Endothelial cell (in vitro differentiated cells): ENCODE measurements around the gene NTRK2. TPM values are rescaled to one million over a fixed set of nuclear protein-coding genes. Genes with fewer than 3 reads are reported as not detected.

Experiments used
- DNase-seq: peaks from one replicate; pipeline ENCODE4 v3.0.0; 2021; ENCODE audit warnings: low spot score
- H3K27ac Mint-ChIP-seq: one replicate; pipeline ENCODE4 v1.8.0; 2021; ENCODE audit warnings: mixed read lengths, inconsistent platforms; ENCODE audit not compliant: unreplicated experiment
- H3K27me3 Mint-ChIP-seq: one replicate; pipeline ENCODE4 v1.8.0; 2021; ENCODE audit warnings: mild to moderate bottlenecking, moderate library complexity, mixed read lengths, inconsistent platforms; ENCODE audit not compliant: unreplicated experiment
- H3K36me3 Mint-ChIP-seq: one replicate; pipeline ENCODE4 v1.8.0; 2021; ENCODE audit warnings: mild to moderate bottlenecking, low read depth, mixed read lengths, inconsistent platforms; ENCODE audit not compliant: unreplicated experiment
- H3K4me1 Mint-ChIP-seq: one replicate; pipeline ENCODE4 v1.8.0; 2021; ENCODE audit warnings: mild to moderate bottlenecking, mixed read lengths, inconsistent platforms; ENCODE audit not compliant: unreplicated experiment
- H3K4me3 Mint-ChIP-seq: one replicate; pipeline ENCODE4 v1.8.0; 2021; ENCODE audit warnings: mild to moderate bottlenecking, mixed read lengths, inconsistent platforms; ENCODE audit not compliant: unreplicated experiment
- H3K9me3 Mint-ChIP-seq: one replicate; pipeline ENCODE4 v1.8.0; 2021; ENCODE audit warnings: mixed read lengths, inconsistent platforms; ENCODE audit not compliant: unreplicated experiment
- total RNA-seq: library from RNA; stranded (reverse); fragmentation: NEBNext Ultra II Directional; extraction: Animal tissue kit (Norgen Biotek cat#: 25700); gene quantifications from one replicate; pipeline ENCODE4 v1.2.1, GENCODE V29; 2021; ENCODE audit not compliant: unreplicated experiment
- TF ChIP-seq, protein P1 (sequence below): fragments of 200-600 bp; sonication (generic); IDR thresholded peaks from one replicate; pipeline ENCODE4 v1.5.0; 2021; ENCODE audit warnings: antibody characterized with exemption; ENCODE audit not compliant: unreplicated experiment

Gene NTRK2
- total RNA-seq, 1 donor from 2014 or later: not detected

DNA sequence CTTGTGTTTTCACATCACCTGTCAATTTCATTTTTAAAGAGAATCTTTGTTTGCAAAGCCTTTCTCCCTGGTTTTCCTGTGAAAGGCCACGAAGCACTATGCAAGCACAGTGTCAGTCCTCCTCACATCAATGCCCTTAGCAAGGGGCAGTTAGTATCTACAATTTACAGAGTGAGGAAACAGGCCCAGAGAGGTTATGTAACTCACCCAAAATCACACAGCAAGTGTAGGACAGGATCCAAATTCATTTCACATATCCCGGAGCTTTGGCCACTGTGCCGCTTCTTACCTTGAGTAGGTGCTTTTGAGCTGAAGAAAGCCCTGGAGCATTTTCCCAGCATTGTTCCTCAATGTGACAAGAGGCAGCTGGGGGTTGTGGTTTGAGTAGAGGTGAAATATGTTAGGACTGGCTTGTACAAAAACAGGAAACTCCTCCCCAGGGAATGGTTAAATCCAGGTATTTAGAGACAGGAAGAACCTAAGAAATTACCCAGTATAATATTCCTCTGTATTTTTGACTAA lies 283.8 kb downstream of the NTRK2 start:
- Mint-ChIP-seq H3K27me3 (peaks cover 1% of the 10 kb centered on the region), H3K4me3 (no peak overlapping the region)

DNA sequence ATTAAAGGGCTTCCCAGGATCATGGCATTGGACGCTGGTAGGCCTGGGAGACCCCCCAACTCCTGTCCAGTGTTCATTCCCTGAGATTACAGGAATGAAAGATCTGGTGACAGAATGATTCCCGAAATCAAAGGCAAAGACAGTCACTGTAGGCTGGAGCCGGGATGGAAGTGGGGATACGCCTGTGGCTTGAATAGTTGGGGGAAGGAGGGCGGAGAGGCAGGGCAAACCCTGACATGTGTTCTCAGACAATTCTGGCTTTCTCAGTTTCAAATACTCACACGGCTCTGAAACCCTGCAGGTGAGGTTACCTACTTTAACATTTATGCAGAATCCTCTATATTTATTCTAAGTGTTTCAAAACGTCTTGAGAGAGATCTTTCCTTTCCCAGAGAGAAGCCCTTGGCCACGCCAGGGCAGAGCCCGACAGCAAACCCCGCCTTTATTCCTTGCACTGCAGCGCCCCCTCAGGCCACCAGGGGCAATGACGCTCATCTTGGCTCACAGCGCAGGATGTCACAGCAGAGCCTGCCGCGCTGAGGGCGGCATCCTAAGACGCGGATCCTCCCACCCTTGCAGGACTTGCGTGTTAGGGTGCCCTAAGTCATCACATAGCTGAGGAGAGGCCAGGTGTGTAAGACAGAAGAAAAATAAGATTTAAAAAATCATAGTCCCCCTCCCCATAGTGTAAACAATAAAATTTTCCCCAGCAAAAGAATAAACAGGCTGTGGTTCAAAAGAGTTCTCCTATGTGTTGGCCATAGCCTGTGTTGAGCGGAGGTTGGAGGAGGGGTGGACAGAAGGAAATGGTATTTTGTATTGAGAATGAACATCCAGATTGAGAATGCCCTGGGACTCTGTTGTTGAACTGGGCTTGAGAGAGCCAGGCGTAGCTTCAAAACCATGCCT lies 284.5 kb downstream of the NTRK2 start:
- Mint-ChIP-seq H3K9me3 (no peaks in the 10 kb centered on the region), H3K4me3 (no peak overlapping the region), H3K27ac (no peak overlapping the region), H3K4me1 (peaks cover 12% of the 10 kb centered on the region), H3K36me3 (no peaks in the 10 kb centered on the region), H3K27me3 (peaks cover 1% of the 10 kb centered on the region)
- DNase-seq: peak; percentile 89
- TF ChIP-seq, protein P1, sequence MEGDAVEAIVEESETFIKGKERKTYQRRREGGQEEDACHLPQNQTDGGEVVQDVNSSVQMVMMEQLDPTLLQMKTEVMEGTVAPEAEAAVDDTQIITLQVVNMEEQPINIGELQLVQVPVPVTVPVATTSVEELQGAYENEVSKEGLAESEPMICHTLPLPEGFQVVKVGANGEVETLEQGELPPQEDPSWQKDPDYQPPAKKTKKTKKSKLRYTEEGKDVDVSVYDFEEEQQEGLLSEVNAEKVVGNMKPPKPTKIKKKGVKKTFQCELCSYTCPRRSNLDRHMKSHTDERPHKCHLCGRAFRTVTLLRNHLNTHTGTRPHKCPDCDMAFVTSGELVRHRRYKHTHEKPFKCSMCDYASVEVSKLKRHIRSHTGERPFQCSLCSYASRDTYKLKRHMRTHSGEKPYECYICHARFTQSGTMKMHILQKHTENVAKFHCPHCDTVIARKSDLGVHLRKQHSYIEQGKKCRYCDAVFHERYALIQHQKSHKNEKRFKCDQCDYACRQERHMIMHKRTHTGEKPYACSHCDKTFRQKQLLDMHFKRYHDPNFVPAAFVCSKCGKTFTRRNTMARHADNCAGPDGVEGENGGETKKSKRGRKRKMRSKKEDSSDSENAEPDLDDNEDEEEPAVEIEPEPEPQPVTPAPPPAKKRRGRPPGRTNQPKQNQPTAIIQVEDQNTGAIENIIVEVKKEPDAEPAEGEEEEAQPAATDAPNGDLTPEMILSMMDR: peak; percentile 98

More for the DNA sequence above, 283.8 kb downstream of the NTRK2 start:
- Mint-ChIP-seq H3K27ac (no peak overlapping the region), H3K4me1 (peaks cover 16% of the 10 kb centered on the region), H3K9me3 (no peaks in the 10 kb centered on the region), H3K36me3 (no peaks in the 10 kb centered on the region)
- no peak for DNase-seq
- TF ChIP-seq, protein P1: no peak

DNA sequence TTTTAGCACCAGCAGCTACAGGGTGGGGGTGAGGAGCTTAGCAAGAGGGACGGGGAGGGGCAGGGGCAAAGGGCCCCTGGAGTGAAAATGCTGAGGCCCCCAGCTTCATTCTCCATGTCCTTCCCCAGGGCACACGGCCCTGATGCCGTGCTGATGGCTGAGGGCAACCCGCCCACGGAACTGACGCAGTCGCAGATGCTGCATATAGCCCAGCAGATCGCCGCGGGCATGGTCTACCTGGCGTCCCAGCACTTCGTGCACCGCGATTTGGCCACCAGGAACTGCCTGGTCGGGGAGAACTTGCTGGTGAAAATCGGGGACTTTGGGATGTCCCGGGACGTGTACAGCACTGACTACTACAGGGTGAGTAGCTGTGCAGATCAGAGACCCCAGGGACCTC lies 285.6 kb downstream of the NTRK2 start:
- Mint-ChIP-seq H3K4me1 (peaks cover 12% of the 10 kb centered on the region), H3K4me3 (no peak overlapping the region), H3K27me3 (peaks cover 3% of the 10 kb centered on the region), H3K36me3 (no peaks in the 10 kb centered on the region), H3K27ac (no peak overlapping the region), H3K9me3 (no peaks in the 10 kb centered on the region)
- TF ChIP-seq, protein P1: no peak
- no peak for DNase-seq

DNA sequence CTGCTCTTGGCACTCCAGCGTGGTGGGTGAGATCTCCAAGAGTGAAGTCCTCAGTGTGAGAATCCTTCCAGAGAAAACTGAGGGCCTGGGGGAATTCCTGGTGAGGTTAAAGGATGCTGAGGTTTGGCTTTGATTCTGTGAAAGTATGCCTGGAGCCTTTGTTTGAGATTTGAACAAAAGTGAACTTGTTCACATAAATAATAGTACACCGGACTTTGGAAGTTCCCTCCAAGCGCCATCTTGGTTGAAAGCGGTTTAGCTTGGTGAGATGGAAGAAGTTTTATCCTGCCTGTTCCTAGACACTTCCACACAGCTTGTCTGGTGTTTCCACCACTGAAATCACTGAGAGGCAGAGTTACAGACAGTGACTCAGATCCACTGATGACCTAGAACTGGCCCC lies 286.4 kb downstream of the NTRK2 start:
- Mint-ChIP-seq H3K4me1 (peaks cover 12% of the 10 kb centered on the region), H3K36me3 (no peaks in the 10 kb centered on the region), H3K4me3 (no peak overlapping the region), H3K27me3 (peaks cover 3% of the 10 kb centered on the region), H3K9me3 (no peaks in the 10 kb centered on the region), H3K27ac (no peak overlapping the region)
- TF ChIP-seq, protein P1: no peak
- no peak for DNase-seq

DNA sequence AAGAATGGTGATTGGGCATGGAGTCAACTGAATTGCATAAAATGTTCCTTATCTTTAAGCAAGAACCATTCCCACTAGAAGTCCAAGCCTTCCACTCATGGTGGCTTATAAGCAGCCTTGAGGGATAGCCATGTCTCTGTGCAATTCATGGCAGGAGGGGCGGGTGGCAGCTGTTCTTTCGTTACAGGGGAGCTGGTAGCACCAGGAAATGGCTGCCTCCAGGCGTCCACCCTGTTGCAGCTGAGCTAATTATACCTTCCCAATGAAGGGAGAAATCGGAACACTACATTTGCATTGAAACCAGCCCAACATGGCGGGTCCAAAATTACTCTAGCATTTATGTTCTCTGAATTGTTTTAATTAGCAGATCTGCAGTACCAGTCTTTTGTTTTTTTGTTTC lies 289.8 kb downstream of the NTRK2 start:
- no peak for DNase-seq
- TF ChIP-seq, protein P1: no peak
- Mint-ChIP-seq H3K36me3 (no peaks in the 10 kb centered on the region), H3K9me3 (no peaks in the 10 kb centered on the region), H3K27ac (no peak overlapping the region), H3K27me3 (peaks cover 3% of the 10 kb centered on the region), H3K4me1 (peaks cover 2% of the 10 kb centered on the region), H3K4me3 (no peak overlapping the region)
